Measurements from ENCODE around the gene MYF5. TPM values are rescaled to one million over a fixed set of nuclear protein-coding genes. Genes with fewer than 3 reads are reported as not detected.

MYF5 gene
- total and polyA plus RNA-seq, 8 donors, result not detected

GRCh38 chr12:80720516-80720915, 3.8 kb downstream of the MYF5 start:
- no peaks in the 10 kb centered on the region for H3K9me3 ChIP-seq
- 81 to 83% methylated on average over 1 of the region's 1 CpG for WGBS, 2 donors
- H3K36me3 ChIP-seq, result no peaks in the 10 kb centered on the region
- ATAC-seq (no peak), FAIRE-seq (no peak), DNase-seq (no peak)
- H3K27ac ChIP-seq, result no peak overlapping the region
- H3K4me3 ChIP-seq, result no peak overlapping the region
- intact Hi-C loops (cut with DNase I), result no loop called here
- peaks cover 0 to 9% (median 1%) of the 10 kb centered on the region in 4 donors for H3K27me3 ChIP-seq
- TF ChIP-seq CTCF (IDR thresholded peaks at IDR 0.05), result no peak
- peaks cover 0 to 7% (median 5%) of the 10 kb centered on the region in 3 donors for H3K4me1 ChIP-seq

DNA sequence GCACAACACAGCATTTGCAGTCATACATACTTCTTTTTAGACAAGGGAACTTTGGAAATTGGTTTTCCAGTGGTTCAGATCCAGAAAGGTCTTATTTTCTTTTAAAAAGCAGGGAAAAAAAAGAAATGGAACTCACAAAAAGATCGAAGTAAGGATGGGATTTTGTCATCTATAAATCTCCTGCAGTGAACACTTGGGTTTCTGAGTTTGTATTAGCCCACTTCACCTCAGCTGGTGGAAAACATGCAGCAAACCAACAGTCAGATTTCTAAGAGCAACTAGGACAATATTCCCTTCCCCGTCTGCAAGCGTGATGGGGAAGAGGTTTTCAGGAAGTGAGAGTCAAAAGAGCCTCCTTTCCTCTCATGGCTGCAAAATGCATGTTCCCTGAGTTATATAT, 4.6 kb downstream of the MYF5 start:
- no peaks in the 10 kb centered on the region for H3K9me3 ChIP-seq
- no peak overlapping the region for H3K27ac ChIP-seq
- H3K36me3 ChIP-seq, result no peaks in the 10 kb centered on the region
- peaks cover 0 to 17% (median 2%) of the 10 kb centered on the region in 4 donors for H3K27me3 ChIP-seq
- no peak for FAIRE-seq
- 71 to 83% methylated on average over 3 of the region's 3 CpGs for WGBS, 2 donors
- no peak for ATAC-seq
- intact Hi-C loops (cut with DNase I), result no loop called here
- no peak for TF ChIP-seq CTCF (IDR thresholded peaks at IDR 0.05)
- H3K4me1 ChIP-seq, result peaks cover 0 to 7% (median 5%) of the 10 kb centered on the region in 3 donors
- no peak for DNase-seq
- no peak overlapping the region for H3K4me3 ChIP-seq

GRCh38 chr12:80745851-80746505, 29.3 kb downstream of the MYF5 start:
- DNase-seq (no peak), FAIRE-seq (no peak)

GRCh38 chr12:80747800-80748199, 31.1 kb downstream of the MYF5 start:
- 38 to 67% methylated on average over 2 of the region's 2 CpGs for WGBS, 2 donors
- no peak for DNase-seq
- Histone ChIP-seq H3K27me3 (no peaks in the 10 kb centered on the region), H3K36me3 (no peaks in the 10 kb centered on the region), H3K9me3 (no peaks in the 10 kb centered on the region), H3K27ac (no peak overlapping the region), H3K4me1 (no peaks in the 10 kb centered on the region), H3K4me3 (no peak overlapping the region)
- no peak for TF ChIP-seq CTCF (IDR thresholded peaks at IDR 0.05)
- ATAC-seq, result no peak
- FAIRE-seq, result no peak
- intact Hi-C loops (cut with DNase I), result no loop called here

More at GRCh38 chr12:80745851-80746505, 29.3 kb downstream of the MYF5 start:
- H3K4me3 ChIP-seq, result no peak overlapping the region
- 22 to 23% methylated on average over 6 of the region's 6 CpGs for WGBS, 2 donors
- no peaks in the 10 kb centered on the region for H3K9me3 ChIP-seq
- TF ChIP-seq CTCF (IDR thresholded peaks at IDR 0.05), result no peak
- ATAC-seq, result no peak
- peaks cover 0 to 6% (median 0%) of the 10 kb centered on the region in 4 donors for H3K27me3 ChIP-seq
- no peaks in the 10 kb centered on the region for H3K4me1 ChIP-seq
- no peaks in the 10 kb centered on the region for H3K36me3 ChIP-seq
- intact Hi-C loops (cut with DNase I), result no loop called here
- H3K27ac ChIP-seq, result no peak overlapping the region

DNA sequence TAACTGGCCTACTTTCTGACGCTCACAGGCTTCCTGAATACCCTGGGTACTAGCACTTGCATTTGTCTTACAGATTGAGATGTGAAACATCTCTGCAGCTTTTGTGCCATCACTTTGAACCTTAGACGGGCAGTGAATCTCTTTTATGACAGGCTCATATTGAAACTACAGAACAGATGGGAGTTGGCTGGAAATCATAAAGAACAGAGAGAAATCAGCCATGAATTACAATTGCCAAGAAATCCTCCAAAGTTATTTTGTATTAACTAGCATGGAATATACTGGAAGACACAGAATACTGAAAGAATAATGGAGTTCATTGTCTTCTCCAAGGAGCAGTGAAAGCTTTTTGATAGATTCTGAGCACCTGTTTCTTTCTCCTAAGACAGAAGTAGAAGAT, 32.7 kb downstream of the MYF5 start:
- intact Hi-C loops (cut with DNase I), result no loop called here
- DNase-seq (no peak), FAIRE-seq (no peak), ATAC-seq (no peak)
- H3K27ac ChIP-seq, result no peak overlapping the region
- no peaks in the 10 kb centered on the region for H3K9me3 ChIP-seq
- no peak overlapping the region for H3K4me3 ChIP-seq
- H3K27me3 ChIP-seq, result no peaks in the 10 kb centered on the region
- TF ChIP-seq CTCF (IDR thresholded peaks at IDR 0.05), result no peak
- no peaks in the 10 kb centered on the region for H3K36me3 ChIP-seq
- 57 to 68% methylated on average over 2 of the region's 2 CpGs for WGBS, 2 donors
- no peaks in the 10 kb centered on the region for H3K4me1 ChIP-seq
